IPS DF 19.7 (cell line): ENCODE data around the gene LGI2.

Experiments used
- DNase-seq: peaks from one replicate; pipeline ENCODE4 v3.0.0-alpha.2; 2013; ENCODE audit warnings: low read depth, low spot score

Gene LGI2

DNA sequence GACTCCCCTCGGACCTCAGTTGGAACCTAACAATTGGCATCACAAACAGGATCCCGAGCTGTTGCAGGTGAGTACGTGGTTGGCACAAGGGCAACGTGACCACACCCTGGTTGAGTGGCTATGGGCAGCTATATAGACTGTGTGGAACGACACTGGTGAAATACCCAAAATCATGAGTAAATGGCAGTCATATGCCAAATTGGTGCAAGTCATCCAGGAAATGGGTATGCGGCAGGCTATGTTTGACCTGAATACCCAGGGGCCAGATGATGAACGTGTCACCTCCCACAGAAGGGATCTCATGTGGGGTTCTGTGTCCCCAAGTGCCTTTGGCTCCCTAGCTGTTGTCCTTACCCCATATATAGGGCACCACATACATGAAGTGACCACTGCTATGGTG, 64.7 kb downstream of the LGI2 start:
- DNase-seq = no peak

DNA sequence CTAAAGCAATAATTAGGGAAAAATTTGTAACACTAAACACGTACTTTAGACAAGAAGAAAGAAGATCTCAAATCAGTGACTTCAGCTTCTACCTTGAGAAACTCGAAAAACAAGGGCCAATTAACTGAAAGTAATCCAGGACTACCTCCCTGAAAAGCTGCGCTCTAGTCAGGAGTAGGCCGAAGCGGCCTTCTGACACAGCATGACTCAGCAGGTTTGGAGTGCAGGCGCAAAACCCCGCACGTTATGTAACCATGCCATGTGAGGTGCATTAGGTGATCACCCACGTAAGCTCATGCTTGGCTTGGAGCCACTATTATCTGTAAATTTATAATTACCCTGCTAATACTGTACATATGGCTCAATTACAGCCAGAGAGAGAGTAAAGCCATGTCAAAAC, 65.1 kb downstream of the LGI2 start:
- DNase-seq = peak; percentile 40

DNA sequence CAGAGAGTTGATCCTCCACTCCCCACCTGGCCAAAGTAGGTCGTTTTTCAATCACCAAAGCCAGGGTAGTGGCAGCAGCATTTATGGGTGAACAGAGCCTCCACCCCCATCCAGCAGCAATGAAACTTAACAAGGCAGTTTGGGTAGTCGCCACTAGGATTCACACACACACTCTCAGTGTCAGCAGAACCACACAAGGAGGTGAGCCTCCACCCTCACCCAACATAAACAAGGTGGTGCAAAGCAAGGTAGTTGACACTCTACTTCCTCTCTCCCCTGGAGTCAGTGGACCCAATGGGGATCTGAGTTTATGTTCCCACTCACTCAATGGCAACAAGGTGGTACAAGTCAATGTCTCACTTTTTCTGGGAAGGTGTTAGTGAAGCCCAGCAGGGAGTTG, 67.5 kb downstream of the LGI2 start:
- no peak for DNase-seq

DNA sequence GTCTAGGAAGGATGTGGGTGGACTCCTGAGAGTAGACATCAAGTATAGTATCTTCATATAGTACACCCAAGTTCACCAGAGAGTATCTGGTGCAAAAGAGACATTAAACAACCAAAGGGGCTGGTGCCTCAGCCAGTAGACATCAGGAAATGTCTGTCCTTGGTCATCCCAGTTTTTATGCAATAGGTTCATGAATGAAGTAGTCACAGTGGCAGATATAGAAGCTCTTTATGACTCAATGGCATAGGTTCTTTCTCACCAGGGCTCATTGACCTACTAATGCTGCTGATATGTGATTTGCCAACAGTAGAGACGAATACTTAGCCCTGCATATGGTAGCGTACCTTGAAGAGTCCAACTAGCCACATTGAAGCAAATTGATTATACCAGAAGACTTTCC, 72.9 kb downstream of the LGI2 start:
- no peak for DNase-seq

DNA sequence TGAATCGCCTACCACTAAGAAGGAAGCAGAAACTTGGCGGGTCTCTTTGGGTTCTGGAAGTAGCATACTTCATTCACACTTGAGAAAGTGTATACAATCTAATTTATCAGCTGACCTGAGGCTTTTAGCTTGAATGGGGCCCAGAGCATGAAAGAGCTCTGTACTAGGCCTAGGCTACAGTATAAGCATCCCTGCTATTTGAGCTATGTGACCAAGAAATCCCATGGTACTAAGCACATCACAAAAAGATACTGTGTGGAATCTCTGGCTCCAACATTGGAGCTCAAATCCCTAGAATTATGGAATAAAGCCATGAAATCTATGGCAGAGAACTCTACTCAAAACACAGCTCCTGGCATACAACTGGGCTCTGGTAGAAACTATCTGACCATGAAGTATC, 74.0 kb downstream of the LGI2 start:
- DNase-seq = no peak

DNA sequence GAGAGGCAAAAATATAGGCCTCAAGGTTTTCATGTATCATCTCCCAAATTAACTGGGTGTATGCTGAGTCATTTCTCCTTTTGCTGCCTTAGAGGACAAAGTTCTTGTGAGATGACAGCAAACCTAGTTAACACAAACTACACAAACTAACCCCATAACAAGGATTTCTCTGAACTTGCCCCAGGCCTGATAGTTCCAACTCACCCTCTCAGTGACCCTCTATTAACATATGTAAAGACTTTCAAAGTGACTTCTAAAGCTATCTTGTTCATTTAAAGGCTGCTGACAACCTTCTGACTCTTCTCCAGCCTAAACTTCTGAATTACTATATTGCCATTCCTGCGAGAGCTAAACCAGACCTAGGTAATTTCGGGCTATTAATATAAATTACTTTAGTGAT, 74.7 kb downstream of the LGI2 start:
- DNase-seq = no peak

DNA sequence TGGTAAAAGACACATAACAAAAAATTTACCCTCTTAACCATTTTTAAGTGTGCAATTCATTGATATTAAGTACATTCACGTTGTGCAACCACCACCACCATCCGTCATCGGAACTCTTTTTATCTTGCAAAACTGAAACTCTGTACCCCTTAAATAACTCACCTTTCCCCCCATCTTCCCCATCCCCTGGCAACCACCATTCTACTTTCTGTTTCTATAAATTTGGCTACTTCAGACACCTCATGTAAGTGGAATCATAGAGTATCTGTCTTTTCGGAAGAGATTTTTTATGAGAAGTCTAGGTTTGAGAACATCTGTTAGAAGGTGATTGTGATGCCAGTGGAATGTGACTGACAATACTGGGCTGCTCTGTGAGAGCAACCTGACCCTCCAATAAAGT, 78.1 kb downstream of the LGI2 start:
- DNase-seq = no peak

DNA sequence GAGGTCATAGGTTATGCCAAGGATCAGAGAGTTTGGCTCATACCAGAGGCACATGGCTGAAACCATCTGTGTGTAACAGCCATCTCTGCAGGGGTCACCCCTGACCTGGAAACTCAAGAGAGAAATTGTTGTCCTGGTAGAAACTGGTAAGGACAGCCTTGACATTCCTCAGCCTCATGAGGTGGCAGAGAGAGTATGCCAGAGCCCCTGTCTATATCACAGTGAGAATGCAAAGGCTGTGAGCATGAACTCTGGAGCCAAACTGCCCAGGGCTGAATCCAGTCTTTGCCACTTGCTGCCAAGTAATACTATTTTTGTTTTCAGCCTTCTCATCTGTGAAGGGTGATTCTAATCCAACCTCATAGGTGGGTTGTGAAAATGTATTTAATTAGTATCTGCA, 80.8 kb downstream of the LGI2 start:
- DNase-seq = no peak
